Mesenchymal stem cell (in vitro differentiated cells and primary cell): ENCODE data around the gene PIGQ.

Experiments used
- DNase-seq: peaks from one replicate; pipeline ENCODE4 v3.0.0-alpha.2; 2013
- H2AFZ ChIP-seq: one replicate; pipeline ENCODE4 v1.6.1; 2013; ENCODE audit warnings: low read depth, mild to moderate bottlenecking, control low read depth, inconsistent platforms, low read length, moderate library complexity
- H2AK5ac ChIP-seq: 2 replicates; pipeline ENCODE4 v1.6.1; 2013; ENCODE audit warnings: low read length, moderate library complexity, mild to moderate bottlenecking, inconsistent platforms; ENCODE audit not compliant: severe bottlenecking
- H2BK120ac ChIP-seq: one replicate; pipeline ENCODE4 v1.6.1; 2013; ENCODE audit warnings: low read depth, mild to moderate bottlenecking, inconsistent platforms, low read length, moderate library complexity
- H2BK12ac ChIP-seq, 2 experiments: one replicate each; pipeline ENCODE4 v1.6.1; 2013; ENCODE audit warnings: inconsistent platforms in 2 of 2, low read length in 2 of 2, mild to moderate bottlenecking in 2 of 2, moderate library complexity in 2 of 2, control low read depth in 1 of 2
- H2BK15ac ChIP-seq: one replicate; pipeline ENCODE4 v1.6.1; 2013; ENCODE audit warnings: mild to moderate bottlenecking, low read depth, inconsistent platforms; ENCODE audit not compliant: poor library complexity, severe bottlenecking
- H2BK5ac ChIP-seq: 2 replicates; pipeline ENCODE4 v1.6.1; 2013; ENCODE audit warnings: low read depth, mild to moderate bottlenecking, low read length, control low read depth, inconsistent platforms; ENCODE audit not compliant: poor library complexity, severe bottlenecking
- H3K14ac ChIP-seq, 2 experiments: one replicate each; pipeline ENCODE4 v1.6.1; 2013; ENCODE audit warnings: inconsistent platforms in 2 of 2, low read length in 2 of 2, control low read depth in 1 of 2, mild to moderate bottlenecking in 1 of 2, moderate library complexity in 1 of 2
- H3K18ac ChIP-seq, 2 experiments: one replicate each; pipeline ENCODE4 v1.6.1; 2013; ENCODE audit warnings: inconsistent platforms in 2 of 2, low read length in 2 of 2, control low read depth in 1 of 2, low read depth in 1 of 2, mild to moderate bottlenecking in 1 of 2
- H3K23ac ChIP-seq, 2 experiments: one replicate each; pipeline ENCODE4 v1.6.1; 2013; ENCODE audit warnings: inconsistent platforms in 2 of 2, low read length in 2 of 2, mild to moderate bottlenecking in 2 of 2, moderate library complexity in 2 of 2, control low read depth in 1 of 2
- H3K27ac ChIP-seq: 2 replicates; pipeline ENCODE4 v1.5.1; 2013; ENCODE audit warnings: mild to moderate bottlenecking, moderate library complexity, low read length, control low read depth, inconsistent platforms; ENCODE audit not compliant: poor library complexity, severe bottlenecking
- H3K27me3 ChIP-seq, 2 experiments: 2 replicates each; pipeline versions ENCODE4 v1.6.1 to v1.7.0; 2013; ENCODE audit warnings: low read length in 2 of 2, mild to moderate bottlenecking in 2 of 2, moderate library complexity in 2 of 2, control low read depth in 1 of 2, inconsistent platforms in 1 of 2; ENCODE audit not compliant: control insufficient read depth in 1 of 2, insufficient read depth in 1 of 2
- H3K36me3 ChIP-seq, 2 experiments: 2 replicates each; pipeline versions ENCODE4 v1.6.1 to v1.7.0; 2013; ENCODE audit warnings: low read length in 2 of 2, control low read depth in 1 of 2, inconsistent platforms in 1 of 2, low read depth in 1 of 2, mild to moderate bottlenecking in 1 of 2; ENCODE audit not compliant: insufficient read depth in 2 of 2, control insufficient read depth in 1 of 2
- H3K4ac ChIP-seq, 2 experiments: one replicate each; pipeline ENCODE4 v1.6.1; 2013; ENCODE audit warnings: inconsistent platforms in 2 of 2, low read length in 2 of 2, mild to moderate bottlenecking in 2 of 2, moderate library complexity in 2 of 2, control low read depth in 1 of 2, low read depth in 1 of 2
- H3K4me1 ChIP-seq: 2 replicates; pipeline ENCODE4 v1.6.1; 2013; ENCODE audit warnings: low read depth, low read length, control low read depth; ENCODE audit not compliant: control insufficient read depth, insufficient read depth
- H3K4me2 ChIP-seq: 2 replicates; pipeline ENCODE4 v1.6.1; 2013; ENCODE audit warnings: low read length, mild to moderate bottlenecking, inconsistent platforms; ENCODE audit not compliant: poor library complexity, severe bottlenecking
- H3K4me3 ChIP-seq, 2 experiments: 2 replicates each; pipeline versions ENCODE4 v1.5.1 to v1.7.0; 2013; ENCODE audit warnings: low read length in 2 of 2, mild to moderate bottlenecking in 2 of 2, control low read depth in 1 of 2, low read depth in 1 of 2; ENCODE audit not compliant: insufficient read depth in 1 of 2
- H3K79me1 ChIP-seq: replicated peaks from 2 replicates; pipeline ENCODE4 v1.6.1; 2013; ENCODE audit warnings: mild to moderate bottlenecking, control low read depth, low read length, inconsistent platforms; ENCODE audit not compliant: poor library complexity, severe bottlenecking
- H3K9ac ChIP-seq: 2 replicates; pipeline ENCODE4 v1.7.0; 2013; ENCODE audit warnings: mild to moderate bottlenecking, low read length, moderate library complexity
- H3K9me3 ChIP-seq: 2 replicates; pipeline ENCODE4 v1.7.0; 2013; ENCODE audit warnings: mild to moderate bottlenecking, low read length; ENCODE audit not compliant: control insufficient read depth
- H4K8ac ChIP-seq: one replicate; pipeline ENCODE4 v1.6.1; 2013; ENCODE audit warnings: inconsistent platforms, mild to moderate bottlenecking, low read length, moderate library complexity
- H4K91ac ChIP-seq: one replicate; pipeline ENCODE4 v1.6.1; 2013; ENCODE audit warnings: mild to moderate bottlenecking, low read length, inconsistent platforms
- WGBS: methylation state at CpG from one replicate; pipeline ENCODE4 v1.1.7; 2013; ENCODE audit warnings: mixed read lengths; 5-methylcytosine and 5-hydroxymethylcytosine counted together

Gene PIGQ

DNA sequence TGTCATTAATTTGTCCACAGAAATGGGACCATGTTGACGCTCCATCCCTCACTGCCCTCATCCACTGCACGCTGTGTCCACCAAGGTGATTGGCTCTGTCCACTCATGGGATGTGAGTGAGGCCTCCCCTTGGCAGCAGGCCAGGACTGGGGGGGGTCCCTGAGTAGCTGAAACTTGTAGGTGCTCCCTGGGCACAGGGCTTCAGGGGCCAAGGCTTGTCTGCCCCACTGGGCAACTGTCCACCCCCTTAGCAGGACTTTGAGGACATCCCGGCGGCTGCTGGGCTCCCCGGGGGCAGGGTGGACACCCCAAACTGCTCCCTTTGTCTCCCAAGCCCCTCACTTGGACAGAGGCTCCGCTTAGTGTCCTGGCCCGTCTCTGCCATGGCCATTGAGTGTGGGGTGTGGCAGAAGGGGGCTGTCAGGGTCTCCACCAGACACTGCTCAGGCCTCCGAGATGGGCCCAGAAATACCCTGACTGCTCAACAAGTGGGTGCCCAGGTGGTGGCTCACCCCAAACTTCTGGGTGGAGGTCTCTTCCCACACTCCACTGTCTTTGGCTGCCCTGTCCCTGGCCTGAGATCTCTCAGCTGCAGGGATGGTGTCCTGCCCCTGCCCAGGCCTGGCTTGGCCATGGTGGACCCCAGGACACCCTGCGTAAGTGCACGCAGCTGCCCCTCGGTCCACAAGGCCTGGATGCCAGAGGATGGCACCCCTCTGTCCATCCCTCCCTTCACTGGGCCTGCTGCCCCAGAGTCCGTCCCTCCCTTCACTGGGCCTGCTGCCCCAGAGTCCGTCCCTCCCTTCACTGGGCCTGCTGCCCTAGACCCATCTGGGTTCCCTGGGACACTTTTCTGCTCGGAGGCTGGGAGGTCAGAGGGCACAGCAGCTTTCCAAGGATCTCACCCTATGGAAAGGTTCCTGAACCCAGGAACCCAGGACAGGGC is 17.1 kb downstream of the PIGQ start:
- Histone ChIP-seq H4K91ac (peak overlapping the region; percentile 23), H3K4me3 (peak overlapping the region in 1 of 2 experiments; percentile 88), H3K79me1 (peaks cover 20% of the 10 kb centered on the region), H3K18ac (peak overlapping the region in 1 of 2 experiments; percentile 13), H2BK15ac (no peak overlapping the region), H3K4me1 (peaks cover 50% of the 10 kb centered on the region), H2BK12ac (no peak overlapping the region), H3K4me2 (no peak overlapping the region), H3K9ac (peak overlapping the region; percentile 95), H4K8ac (no peak overlapping the region), H2BK120ac (no peak overlapping the region), H2AFZ (no peak overlapping the region), H2BK5ac (no peak overlapping the region), H3K4ac (no peak overlapping the region), H3K27ac (no peak overlapping the region), H3K23ac (no peak overlapping the region), H3K27me3 (no peaks in the 10 kb centered on the region), H3K9me3 (no peaks in the 10 kb centered on the region), H2AK5ac (no peak overlapping the region), H3K36me3 (peaks cover 6 to 20% of the 10 kb centered on the region in 2 experiments), H3K14ac (no peak overlapping the region)
- DNase-seq = no peak
- 92% methylated on average over 13 of the region's 14 CpGs for WGBS

- Histone ChIP-seq H3K27me3 (no peaks in the 10 kb centered on the region), H3K4me1 (peaks cover 61% of the 10 kb centered on the region), H2AFZ (peak overlapping the region; percentile 91), H3K79me1 (peaks cover 29% of the 10 kb centered on the region), H3K14ac (peak overlapping the region in 1 of 2 experiments; percentile 98), H3K9me3 (no peaks in the 10 kb centered on the region), H2BK120ac (peak overlapping the region; percentile 66), H3K4me3 (peak overlapping the region; percentile 88 to 89), H3K4me2 (peak overlapping the region; percentile 94), H3K9ac (peak overlapping the region; percentile 95), H3K18ac (peak overlapping the region; percentile 72 to 97), H4K8ac (peak overlapping the region; percentile 66), H3K23ac (no peak overlapping the region), H2BK12ac (peak overlapping the region in 1 of 2 experiments; percentile 72), H3K4ac (peak overlapping the region; percentile 42 to 88), H2BK15ac (peak overlapping the region; percentile 87), H2BK5ac (no peak overlapping the region), H2AK5ac (no peak overlapping the region), H3K36me3 (peaks cover 0 to 16% of the 10 kb centered on the region in 2 experiments), H3K27ac (peak overlapping the region; percentile 63), H4K91ac (peak overlapping the region; percentile 85)
- 0% methylated on average over 7 of the region's 21 CpGs for WGBS
- peak; percentile 89 for DNase-seq
Measured at GRCh38 chr16:588639-588888, 18.8 kb downstream of the PIGQ start.

GRCh38 chr16:588889-589657 is 19.3 kb downstream of the PIGQ start:
- Histone ChIP-seq H3K4ac (peak overlapping the region; percentile 64 to 88), H3K36me3 (peaks cover 0 to 12% of the 10 kb centered on the region in 2 experiments), H4K8ac (peak overlapping the region; percentile 98), H4K91ac (peak overlapping the region; percentile 92), H3K23ac (peak overlapping the region in 1 of 2 experiments; percentile 37), H3K9me3 (no peaks in the 10 kb centered on the region), H2BK5ac (peak overlapping the region; percentile 95), H3K4me1 (peaks cover 60% of the 10 kb centered on the region), H3K4me3 (peak overlapping the region; percentile 88 to 89), H3K14ac (peak overlapping the region in 1 of 2 experiments; percentile 98), H3K9ac (peak overlapping the region; percentile 95), H3K79me1 (peaks cover 29% of the 10 kb centered on the region), H2AK5ac (no peak overlapping the region), H3K18ac (peak overlapping the region; percentile 96 to 100), H2BK15ac (peak overlapping the region; percentile 90), H2BK12ac (peak overlapping the region; percentile 52 to 72), H3K27ac (peak overlapping the region; percentile 91), H2BK120ac (peak overlapping the region; percentile 90), H2AFZ (peak overlapping the region; percentile 91), H3K27me3 (no peaks in the 10 kb centered on the region), H3K4me2 (peak overlapping the region; percentile 94)
- DNase-seq = peak; percentile 96
- under 1% methylated on average over 88 of the region's 107 CpGs for WGBS
